Activated naive CD4-positive, alpha-beta T cell treated with anti-CD3 and anti-CD28 coated beads, Interleukin-2, amount 50 U/mL, for 24 hours (primary cell): ENCODE data around the gene ATP2B3.

Source experiments
- H3K27ac Mint-ChIP-seq: one replicate; pipeline ENCODE4 v1.8.0; 2021; ENCODE audit warnings: mild to moderate bottlenecking, mixed read lengths
- H3K27me3 Mint-ChIP-seq: one replicate; pipeline ENCODE4 v1.8.0; 2021; ENCODE audit warnings: mixed read lengths
- H3K36me3 Mint-ChIP-seq: one replicate; pipeline ENCODE4 v1.8.0; 2021; ENCODE audit warnings: mixed read lengths
- H3K4me1 Mint-ChIP-seq: one replicate; pipeline ENCODE4 v1.8.0; 2021; ENCODE audit warnings: mixed read lengths
- H3K4me3 Mint-ChIP-seq: one replicate; pipeline ENCODE4 v1.8.0; 2021; ENCODE audit warnings: mild to moderate bottlenecking, mixed read lengths
- H3K9me3 Mint-ChIP-seq: one replicate; pipeline ENCODE4 v1.8.0; 2021; ENCODE audit warnings: mixed read lengths

Gene ATP2B3

DNA sequence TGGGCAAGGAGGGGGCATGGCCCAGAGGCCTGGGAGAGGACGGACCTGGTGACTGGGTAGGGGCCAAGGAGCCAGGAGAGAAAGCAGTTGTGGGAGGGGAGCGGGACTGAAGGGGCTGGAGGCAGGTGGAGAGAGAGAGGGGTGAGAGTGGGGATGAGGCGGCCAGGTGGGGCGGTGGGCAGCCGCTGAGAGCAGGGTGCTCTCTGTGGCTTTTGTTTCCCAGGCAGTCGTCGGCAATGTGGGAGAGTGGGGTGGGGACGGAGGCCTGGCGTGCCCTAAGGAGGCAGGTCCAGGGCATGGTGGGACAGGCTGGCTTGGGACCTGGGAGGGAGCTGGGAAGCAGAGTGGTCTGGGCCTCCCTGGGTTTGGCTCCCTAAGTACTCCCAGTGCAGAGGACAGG, 3.2 kb upstream of the ATP2B3 start:
- no peak overlapping the region for H3K4me3 Mint-ChIP-seq
- peaks cover 9% of the 10 kb centered on the region for H3K27me3 Mint-ChIP-seq
- no peaks in the 10 kb centered on the region for H3K9me3 Mint-ChIP-seq
- H3K36me3 Mint-ChIP-seq, result no peaks in the 10 kb centered on the region
- peaks cover 8% of the 10 kb centered on the region for H3K4me1 Mint-ChIP-seq
- H3K27ac Mint-ChIP-seq, result no peak overlapping the region

GRCh38 chrX:153515435-153515834, 2.0 kb upstream of the ATP2B3 start:
- H3K4me1 Mint-ChIP-seq, result peaks cover 8% of the 10 kb centered on the region
- no peak overlapping the region for H3K27ac Mint-ChIP-seq
- H3K9me3 Mint-ChIP-seq, result no peaks in the 10 kb centered on the region
- peaks cover 11% of the 10 kb centered on the region for H3K27me3 Mint-ChIP-seq
- H3K4me3 Mint-ChIP-seq, result no peak overlapping the region
- no peaks in the 10 kb centered on the region for H3K36me3 Mint-ChIP-seq

DNA sequence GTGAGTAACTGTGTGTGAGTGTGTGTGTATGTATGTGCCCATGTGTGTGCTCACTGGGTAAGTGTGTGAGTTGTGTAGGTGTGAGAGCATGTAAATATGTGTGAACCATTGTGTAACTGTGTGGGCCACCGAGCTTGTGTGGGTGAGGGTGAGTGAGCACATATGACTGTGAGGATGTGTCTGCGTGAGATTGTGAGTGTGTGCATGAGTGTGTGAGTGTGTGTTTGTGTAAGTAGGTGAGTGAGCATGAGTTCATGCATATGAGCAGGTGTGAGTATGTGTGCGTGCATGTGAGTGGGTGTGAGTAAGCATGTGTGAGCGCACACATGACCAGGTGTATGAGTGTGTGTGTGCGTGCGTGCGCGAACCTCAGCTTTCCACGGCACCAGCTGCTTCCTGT, 1.4 kb upstream of the ATP2B3 start:
- Mint-ChIP-seq H3K4me1 (peaks cover 8% of the 10 kb centered on the region), H3K4me3 (no peak overlapping the region), H3K9me3 (no peaks in the 10 kb centered on the region), H3K27ac (no peak overlapping the region), H3K27me3 (peaks cover 11% of the 10 kb centered on the region), H3K36me3 (no peaks in the 10 kb centered on the region)

GRCh38 chrX:153517946-153518834, 748 bp downstream of the ATP2B3 start:
- Mint-ChIP-seq H3K4me3 (peak overlapping the region; percentile 11), H3K36me3 (no peaks in the 10 kb centered on the region), H3K9me3 (no peaks in the 10 kb centered on the region), H3K27me3 (peaks cover 11% of the 10 kb centered on the region), H3K27ac (no peak overlapping the region), H3K4me1 (peaks cover 8% of the 10 kb centered on the region)

DNA sequence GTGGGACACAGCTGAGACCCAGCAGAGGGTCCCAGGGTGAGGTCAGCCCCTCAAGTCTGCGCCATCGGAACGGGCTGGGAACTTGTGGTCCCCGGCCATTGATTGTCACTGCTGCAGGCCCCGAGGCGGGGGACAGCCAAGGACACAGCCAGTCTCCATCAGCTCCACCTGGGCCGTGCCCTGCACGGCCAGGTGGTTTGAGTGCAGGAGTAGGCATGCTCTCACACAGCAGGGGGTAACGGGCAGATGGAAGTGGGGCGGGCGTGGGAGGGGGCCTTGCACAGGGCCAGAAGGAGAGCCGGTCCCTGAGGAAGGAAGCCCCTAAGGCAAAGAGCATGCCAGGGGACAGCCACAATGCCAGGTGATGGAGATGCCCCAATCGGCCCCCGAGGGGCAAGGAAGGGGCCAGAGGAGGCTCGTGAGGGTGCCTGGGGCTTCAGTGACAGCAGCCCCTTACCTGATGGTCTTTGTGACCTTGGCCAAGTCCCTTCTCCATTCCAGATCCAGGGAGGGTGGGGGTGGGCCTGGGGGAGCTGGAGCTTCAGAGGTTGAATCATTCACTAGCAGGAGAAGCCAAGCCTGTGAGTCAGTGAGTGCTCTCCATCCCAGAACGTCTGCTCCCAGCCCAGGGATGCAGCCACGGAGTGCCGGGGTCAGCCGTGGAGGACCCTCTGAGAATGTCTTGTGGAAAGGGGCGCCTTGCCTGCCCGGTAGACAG, 2.3 kb downstream of the ATP2B3 start:
- H3K36me3 Mint-ChIP-seq, result no peaks in the 10 kb centered on the region
- peaks cover 11% of the 10 kb centered on the region for H3K27me3 Mint-ChIP-seq
- no peaks in the 10 kb centered on the region for H3K9me3 Mint-ChIP-seq
- no peak overlapping the region for H3K27ac Mint-ChIP-seq
- peaks cover 8% of the 10 kb centered on the region for H3K4me1 Mint-ChIP-seq
- H3K4me3 Mint-ChIP-seq, result no peak overlapping the region

GRCh38 chrX:153520287-153520917, 3.0 kb downstream of the ATP2B3 start:
- Mint-ChIP-seq H3K36me3 (no peaks in the 10 kb centered on the region), H3K9me3 (no peaks in the 10 kb centered on the region), H3K4me1 (peaks cover 8% of the 10 kb centered on the region), H3K27ac (no peak overlapping the region), H3K4me3 (no peak overlapping the region), H3K27me3 (peaks cover 11% of the 10 kb centered on the region)

DNA sequence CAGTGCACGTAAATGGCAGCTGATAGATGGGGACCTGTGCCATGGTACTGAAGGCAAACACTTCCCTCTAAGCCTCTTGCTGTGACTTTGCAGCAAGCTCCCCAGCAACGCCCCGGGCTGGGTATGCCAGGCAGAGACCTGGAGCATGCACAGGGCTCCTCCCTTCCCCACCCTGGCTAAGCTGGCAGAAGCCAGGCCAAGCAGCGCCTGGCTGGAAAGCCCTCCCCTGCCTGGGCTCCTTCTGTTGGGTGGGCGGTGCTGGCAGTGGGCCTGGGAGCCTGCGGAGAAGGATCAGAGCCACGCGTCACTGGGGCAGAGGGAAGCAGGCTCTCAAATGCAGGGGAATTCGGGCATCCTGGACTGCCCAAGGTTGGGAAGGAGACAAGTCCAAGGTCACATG, 3.6 kb downstream of the ATP2B3 start:
- Mint-ChIP-seq H3K4me1 (peaks cover 4% of the 10 kb centered on the region), H3K27me3 (peaks cover 7% of the 10 kb centered on the region), H3K36me3 (no peaks in the 10 kb centered on the region)

DNA sequence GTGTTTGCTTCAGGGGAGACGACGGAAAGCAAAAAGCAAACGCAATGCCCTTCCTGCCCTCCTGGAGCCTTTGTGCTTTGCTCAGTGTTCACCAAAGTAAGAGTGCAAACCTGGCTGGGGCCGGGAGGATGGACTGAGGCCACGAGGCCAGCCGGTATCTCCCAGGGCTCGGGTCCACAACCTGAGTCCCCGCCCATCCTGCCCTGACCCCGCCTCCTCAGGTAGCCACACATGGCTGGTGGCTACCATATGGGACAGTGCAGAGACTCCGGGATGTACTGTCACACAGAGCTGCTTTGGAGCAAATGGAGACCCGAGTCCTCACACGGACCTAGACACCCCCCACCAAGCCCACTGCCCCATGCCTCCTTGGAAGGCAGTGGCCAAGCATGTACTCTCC, 4.8 kb downstream of the ATP2B3 start:
- Mint-ChIP-seq H3K4me3 (no peak overlapping the region), H3K27ac (no peak overlapping the region), H3K27me3 (peaks cover 5% of the 10 kb centered on the region), H3K9me3 (no peaks in the 10 kb centered on the region), H3K36me3 (no peaks in the 10 kb centered on the region), H3K4me1 (peaks cover 4% of the 10 kb centered on the region)

More for the DNA sequence above, 3.6 kb downstream of the ATP2B3 start:
- Mint-ChIP-seq H3K4me3 (no peak overlapping the region), H3K9me3 (no peaks in the 10 kb centered on the region), H3K27ac (no peak overlapping the region)

DNA sequence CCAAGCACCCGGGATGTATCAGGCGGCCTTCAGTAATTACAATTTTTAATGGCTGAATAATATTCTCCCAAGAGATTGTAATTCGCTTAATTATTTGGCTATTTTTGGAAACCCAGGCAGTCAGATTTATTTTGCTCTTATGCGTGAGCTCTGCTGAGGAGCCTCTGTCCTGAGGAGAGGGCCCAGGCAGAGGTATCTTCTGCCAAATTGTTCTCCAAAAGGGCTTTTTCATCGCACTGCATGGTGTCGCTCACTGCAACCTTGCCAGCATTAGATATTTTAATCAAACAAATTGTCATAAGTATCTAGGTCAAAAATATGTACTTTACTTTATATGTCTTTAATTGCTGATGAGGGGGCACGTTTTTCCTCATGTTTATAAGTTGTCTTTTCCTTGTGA, 5.8 kb downstream of the ATP2B3 start:
- Mint-ChIP-seq H3K4me3 (no peak overlapping the region), H3K27me3 (peaks cover 5% of the 10 kb centered on the region)

DNA sequence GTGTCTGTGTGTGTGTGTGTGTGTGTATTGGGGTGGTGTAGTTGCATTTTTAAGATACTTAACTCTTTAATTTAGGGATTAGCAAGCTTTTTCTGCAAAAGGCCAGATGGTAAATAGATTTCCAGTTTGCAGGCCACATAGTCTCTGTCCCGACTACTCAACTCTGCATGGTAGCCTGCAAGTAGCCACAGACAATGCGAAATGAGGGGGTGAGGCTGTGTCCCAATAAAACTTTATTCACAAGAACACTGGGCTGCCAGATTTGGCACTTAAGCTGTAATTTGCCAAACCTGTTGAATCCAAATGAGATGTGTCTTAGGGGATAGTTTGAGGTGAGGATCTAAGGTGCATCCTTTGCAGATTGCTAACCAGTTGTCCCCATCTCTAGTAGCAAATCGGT, 6.8 kb downstream of the ATP2B3 start:
- Mint-ChIP-seq H3K36me3 (no peaks in the 10 kb centered on the region), H3K4me1 (no peaks in the 10 kb centered on the region), H3K4me3 (no peak overlapping the region), H3K27ac (no peak overlapping the region), H3K27me3 (peaks cover 2% of the 10 kb centered on the region), H3K9me3 (no peaks in the 10 kb centered on the region)

More for the DNA sequence above, 5.8 kb downstream of the ATP2B3 start:
- Mint-ChIP-seq H3K9me3 (no peaks in the 10 kb centered on the region), H3K4me1 (peaks cover 3% of the 10 kb centered on the region), H3K36me3 (no peaks in the 10 kb centered on the region), H3K27ac (no peak overlapping the region)

DNA sequence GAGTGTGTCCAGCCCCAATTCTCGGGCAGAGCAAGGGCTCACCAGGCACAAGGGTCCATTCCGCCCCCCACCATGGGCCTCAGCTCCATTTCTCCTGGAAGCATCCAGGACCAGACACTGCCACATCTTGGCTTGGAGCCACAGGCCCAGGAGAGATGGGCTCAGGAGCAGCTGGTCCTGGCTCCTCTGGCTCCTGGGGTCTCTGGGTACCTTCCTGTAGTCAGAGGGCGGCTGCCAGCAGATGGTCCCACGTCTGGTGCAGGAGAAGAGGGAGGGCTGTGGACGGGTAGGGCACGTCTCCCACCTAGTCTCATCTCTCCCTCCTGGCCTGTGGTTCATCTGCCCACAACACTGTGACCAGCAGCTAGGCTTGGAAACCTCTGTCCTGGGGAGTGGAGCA, 8.0 kb downstream of the ATP2B3 start:
- Mint-ChIP-seq H3K9me3 (no peaks in the 10 kb centered on the region), H3K4me3 (no peak overlapping the region), H3K27ac (no peak overlapping the region), H3K36me3 (no peaks in the 10 kb centered on the region), H3K27me3 (no peaks in the 10 kb centered on the region), H3K4me1 (no peaks in the 10 kb centered on the region)

DNA sequence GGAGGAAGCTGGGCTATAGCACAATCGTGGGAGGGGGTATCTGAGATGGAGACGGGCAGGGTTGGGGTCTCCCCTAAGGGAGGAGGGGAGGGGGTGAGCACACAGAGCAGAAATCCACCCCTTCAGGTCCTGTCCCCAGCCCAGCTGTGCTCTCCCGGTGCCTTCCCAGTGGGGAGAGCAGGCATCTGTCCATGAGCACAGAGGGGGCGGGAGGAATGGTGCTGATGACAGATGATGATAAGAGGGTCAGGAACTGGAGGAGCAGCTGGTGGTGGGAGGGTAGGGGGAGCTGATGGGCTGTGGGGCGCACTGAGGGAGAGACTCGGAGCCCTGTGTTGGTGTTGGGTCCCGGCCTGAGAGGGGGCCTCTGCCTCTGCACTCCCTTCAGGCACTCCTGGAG, 8.6 kb downstream of the ATP2B3 start:
- no peaks in the 10 kb centered on the region for H3K27me3 Mint-ChIP-seq
- no peaks in the 10 kb centered on the region for H3K9me3 Mint-ChIP-seq
- no peak overlapping the region for H3K4me3 Mint-ChIP-seq
- H3K36me3 Mint-ChIP-seq, result no peaks in the 10 kb centered on the region
- H3K27ac Mint-ChIP-seq, result no peak overlapping the region
- H3K4me1 Mint-ChIP-seq, result no peaks in the 10 kb centered on the region

GRCh38 chrX:153526801-153527200, 9.4 kb downstream of the ATP2B3 start:
- Mint-ChIP-seq H3K9me3 (no peaks in the 10 kb centered on the region), H3K4me1 (no peaks in the 10 kb centered on the region), H3K27me3 (no peaks in the 10 kb centered on the region), H3K4me3 (no peak overlapping the region), H3K27ac (no peak overlapping the region), H3K36me3 (no peaks in the 10 kb centered on the region)

DNA sequence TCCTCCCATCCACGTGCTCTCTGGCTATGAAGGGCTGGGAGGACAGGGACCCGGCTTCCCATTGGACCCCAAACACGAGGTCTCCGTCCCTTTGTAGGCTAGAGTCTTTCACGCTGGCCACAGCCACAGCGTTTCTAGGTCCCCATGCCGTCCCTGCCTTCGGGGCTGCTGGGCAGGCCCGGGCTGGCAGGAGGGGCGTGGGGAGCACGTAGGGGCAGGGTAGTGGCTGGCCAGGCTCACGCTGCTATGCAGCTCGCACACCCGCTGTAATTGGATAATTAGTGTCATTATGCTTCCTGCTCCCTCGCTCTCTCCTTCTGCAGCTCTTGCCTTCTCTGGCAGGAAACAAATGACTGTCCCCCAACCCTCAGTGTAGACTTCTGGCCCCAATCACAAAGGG, 9.8 kb downstream of the ATP2B3 start:
- no peak overlapping the region for H3K4me3 Mint-ChIP-seq
- no peaks in the 10 kb centered on the region for H3K27me3 Mint-ChIP-seq
- H3K4me1 Mint-ChIP-seq, result no peaks in the 10 kb centered on the region
- no peak overlapping the region for H3K27ac Mint-ChIP-seq
- no peaks in the 10 kb centered on the region for H3K9me3 Mint-ChIP-seq
- no peaks in the 10 kb centered on the region for H3K36me3 Mint-ChIP-seq

- no peaks in the 10 kb centered on the region for H3K9me3 Mint-ChIP-seq
- H3K4me3 Mint-ChIP-seq, result no peak overlapping the region
- H3K4me1 Mint-ChIP-seq, result no peaks in the 10 kb centered on the region
- no peak overlapping the region for H3K27ac Mint-ChIP-seq
- no peaks in the 10 kb centered on the region for H3K36me3 Mint-ChIP-seq
- H3K27me3 Mint-ChIP-seq, result no peaks in the 10 kb centered on the region
These were observed 13.1 kb downstream of the ATP2B3 start for GRCh38 chrX:153530411-153531129.
